SK-N-SH (cell line): ENCODE results near the gene TES.

Experiments
- EZH2phosphoT487 ChIP-seq: fragments of 200-600 bp; sonication (generic); IDR thresholded peaks from 2 replicates; pipeline ENCODE4 v1.6.1; 2017; ENCODE audit warnings: low read depth, mixed run types, mild to moderate bottlenecking, antibody characterized with exemption, moderate library complexity, borderline replicate concordance
- FOXM1 ChIP-seq: IDR thresholded peaks from 2 replicates; pipeline ENCODE4 v1.4.0; 2012; ENCODE audit warnings: low read depth, mild to moderate bottlenecking
- YY1 ChIP-seq: IDR thresholded peaks from 2 replicates; pipeline ENCODE4 v1.4.0; 2012; ENCODE audit warnings: low read depth, mild to moderate bottlenecking
- TF ChIP-seq, protein P1 (sequence below): fragments of 200-600 bp; sonication (generic); IDR thresholded peaks from 2 replicates; pipeline ENCODE4 v1.6.1; 2017; ENCODE audit warnings: antibody characterized with exemption, mild to moderate bottlenecking, moderate library complexity
- TF ChIP-seq, protein P2 (sequence below): IDR thresholded peaks from 2 replicates; pipeline ENCODE4 v1.4.0; 2012; ENCODE audit warnings: low read depth

DNA sequence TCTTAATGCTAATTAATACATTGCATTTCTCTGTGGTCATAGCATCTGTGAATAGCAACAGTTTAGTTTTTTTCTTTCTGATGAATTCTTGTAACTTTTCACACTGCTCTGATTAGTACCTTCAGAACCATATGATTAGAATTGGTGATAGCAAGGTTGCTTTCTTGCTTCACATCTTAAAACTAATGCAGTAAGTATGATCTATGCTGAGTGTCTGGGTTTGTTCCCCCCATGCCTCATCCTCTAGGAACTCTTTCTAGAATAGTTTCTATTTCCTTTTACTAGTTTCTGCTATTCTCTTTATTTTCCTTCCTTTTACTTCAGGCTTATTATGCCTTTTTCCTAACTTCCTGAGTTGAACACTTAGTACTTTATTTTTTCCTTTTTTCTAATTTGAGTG lies 32.4 kb downstream of the TES start:
- TF ChIP-seq, protein P1, sequence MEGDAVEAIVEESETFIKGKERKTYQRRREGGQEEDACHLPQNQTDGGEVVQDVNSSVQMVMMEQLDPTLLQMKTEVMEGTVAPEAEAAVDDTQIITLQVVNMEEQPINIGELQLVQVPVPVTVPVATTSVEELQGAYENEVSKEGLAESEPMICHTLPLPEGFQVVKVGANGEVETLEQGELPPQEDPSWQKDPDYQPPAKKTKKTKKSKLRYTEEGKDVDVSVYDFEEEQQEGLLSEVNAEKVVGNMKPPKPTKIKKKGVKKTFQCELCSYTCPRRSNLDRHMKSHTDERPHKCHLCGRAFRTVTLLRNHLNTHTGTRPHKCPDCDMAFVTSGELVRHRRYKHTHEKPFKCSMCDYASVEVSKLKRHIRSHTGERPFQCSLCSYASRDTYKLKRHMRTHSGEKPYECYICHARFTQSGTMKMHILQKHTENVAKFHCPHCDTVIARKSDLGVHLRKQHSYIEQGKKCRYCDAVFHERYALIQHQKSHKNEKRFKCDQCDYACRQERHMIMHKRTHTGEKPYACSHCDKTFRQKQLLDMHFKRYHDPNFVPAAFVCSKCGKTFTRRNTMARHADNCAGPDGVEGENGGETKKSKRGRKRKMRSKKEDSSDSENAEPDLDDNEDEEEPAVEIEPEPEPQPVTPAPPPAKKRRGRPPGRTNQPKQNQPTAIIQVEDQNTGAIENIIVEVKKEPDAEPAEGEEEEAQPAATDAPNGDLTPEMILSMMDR: no peak
- TF ChIP-seq, protein P2, sequence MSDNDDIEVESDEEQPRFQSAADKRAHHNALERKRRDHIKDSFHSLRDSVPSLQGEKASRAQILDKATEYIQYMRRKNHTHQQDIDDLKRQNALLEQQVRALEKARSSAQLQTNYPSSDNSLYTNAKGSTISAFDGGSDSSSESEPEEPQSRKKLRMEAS: no peak
- no peak for TF ChIP-seq FOXM1
- TF ChIP-seq YY1: no peak
- no peak for TF ChIP-seq EZH2phosphoT487
